Measurements from ENCODE around the gene CLDN9.

- TF ChIP-seq CTCF (IDR thresholded peaks at IDR 0.05; ENCODE audit: low read length), result no peak
- no peak for TF ChIP-seq EZH2 (optimal IDR thresholded peaks at IDR 0.05; ENCODE audit: low read depth, low read length)
These were observed 42.2 kb upstream of the CLDN9 start for GRCh38 chr16:2970563-2970962.

Data from MM.1S (cell line).